Neural progenitor cell (in vitro differentiated cells): ENCODE results near the gene NEK6.

Experiments used
- CTCF ChIP-seq: fragments of 200-600 bp; sonication (generic); IDR thresholded peaks from 2 replicates; pipeline ENCODE4 v1.5.1; 2017; ENCODE audit warnings: antibody characterized with exemption, mild to moderate bottlenecking
- EZH2 ChIP-seq: fragments of 200-600 bp; sonication (generic); IDR thresholded peaks from 2 replicates; pipeline ENCODE4 v1.6.1; 2017; ENCODE audit warnings: antibody characterized with exemption, mild to moderate bottlenecking, moderate library complexity
- EZH2phosphoT487 ChIP-seq: fragments of 200-600 bp; sonication (generic); IDR thresholded peaks from 2 replicates; pipeline ENCODE4 v1.6.1; 2017; ENCODE audit warnings: antibody characterized with exemption

DNA sequence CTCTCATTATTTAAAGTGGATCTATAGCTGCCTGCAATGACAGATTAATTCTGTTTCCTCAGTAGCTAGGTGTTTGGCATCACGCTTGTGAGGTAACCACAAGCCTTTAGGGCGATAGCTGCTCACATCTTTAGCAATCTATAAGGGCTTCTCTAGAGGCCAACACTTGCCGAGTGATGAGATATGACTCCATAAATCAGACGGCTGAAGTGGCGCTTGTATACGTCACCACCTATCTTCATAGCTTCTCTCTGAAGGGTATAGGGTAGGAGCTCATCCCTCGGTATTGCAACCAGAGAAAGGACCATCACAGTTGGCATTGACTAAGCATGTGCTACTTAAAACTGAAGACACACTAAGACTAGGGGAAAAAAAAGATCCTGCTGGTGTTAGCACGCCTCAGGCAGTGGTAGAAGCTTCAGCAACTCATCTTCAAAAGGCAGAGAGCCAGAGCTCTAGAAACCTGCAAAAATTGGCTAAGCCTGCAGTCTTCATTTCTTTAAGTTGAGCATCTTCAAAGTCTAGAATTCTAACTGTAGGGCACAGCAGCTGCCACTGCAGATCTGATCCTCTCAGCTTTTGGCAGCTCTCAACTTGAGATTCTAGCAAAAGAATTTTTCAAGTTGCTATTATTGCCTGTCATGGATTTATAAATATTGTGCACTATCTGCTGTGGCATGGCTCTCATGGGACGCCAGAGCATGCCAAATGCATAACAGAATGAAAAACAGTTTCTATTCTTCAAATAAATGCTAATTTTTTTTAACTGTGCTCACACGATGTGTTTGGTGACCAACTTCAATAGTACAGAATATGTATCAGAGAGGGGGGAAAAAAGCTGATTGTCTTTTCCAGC lies 120.0 kb downstream of the NEK6 start:
- TF ChIP-seq CTCF: no peak
- no peak for TF ChIP-seq EZH2
- no peak for TF ChIP-seq EZH2phosphoT487
